Measurements from ENCODE around the gene TNIK. TPM values are rescaled to one million over a fixed set of nuclear protein-coding genes. Genes with fewer than 3 reads are reported as not detected.
A peak's percentile ranks its signal among the peaks of the same experiment; 100 is the strongest.

TNIK gene
- total and polyA plus RNA-seq, 2 experiments from 2014 or later = 14.6 to 34.3 TPM

GRCh38 chr3:171329746-171330145, 130.5 kb downstream of the TNIK start:
- Histone ChIP-seq H3K79me2 (replicated peaks; ENCODE audit: insufficient read depth) (peaks cover 14% of the 10 kb centered on the region), H3F3A (replicated peaks; ENCODE audit: low read depth) (no peaks in the 10 kb centered on the region), H3K4me2 (0 out of 2 replicates have a peak overlapping the region, but pooled peaks have one; percentile 47), H3K4me3 (no peak overlapping the region), H3K9me2 (ENCODE audit: insufficient read depth) (no peaks in the 10 kb centered on the region), H3K36me3 (ENCODE audit: insufficient read depth) (no peaks in the 10 kb centered on the region), H4K20me1 (replicated peaks; ENCODE audit: insufficient read depth) (no peaks in the 10 kb centered on the region), H2AFZ (no peak overlapping the region), H3K4me1 (ENCODE audit: insufficient read depth) (peaks cover 25% of the 10 kb centered on the region), H3K27ac (ENCODE audit: low read depth) (no peak overlapping the region), H3K27me3 (ENCODE audit: insufficient read depth) (no peaks in the 10 kb centered on the region)
- TF ChIP-seq CTCF (conservative IDR thresholded peaks at IDR 0.05; ENCODE audit: low read depth in 2 of 2) (no peak), EZH2 (IDR thresholded peaks at IDR 0.05; ENCODE audit: low read depth, unreplicated experiment) (no peak), JUNB (IDR thresholded peaks at IDR 0.05; ENCODE audit: unreplicated experiment) (no peak), ZNF114 (CRISPR knock-in tag; IDR thresholded peaks at IDR 0.05) (no peak), POLR2AphosphoS5 (IDR thresholded peaks at IDR 0.05; ENCODE audit: low read depth) (no peak), NANOG (IDR thresholded peaks at IDR 0.05; ENCODE audit: borderline replicate concordance) (no peak), CREB1 (CRISPR knock-in tag; IDR thresholded peaks at IDR 0.05; ENCODE audit: low read depth) (no peak), STAT1 (IDR thresholded peaks at IDR 0.05; ENCODE audit: unreplicated experiment) (no peak)
- ATAC-seq (no peak), DNase-seq (ENCODE audit: low spot score) (no peak)
- Mint-ChIP-seq H3K27me3 (ENCODE audit: insufficient read depth, low read depth, poor library complexity) (peaks cover 4% of the 10 kb centered on the region), H3K4me3 (no peak overlapping the region), H3K27ac (no peak overlapping the region), H3K9me3 (0 out of 3 replicates have a peak, but pooled peaks cover 4% of the 10 kb centered on the region), H3K4me1 (peaks cover 41% of the 10 kb centered on the region), H3K36me3 (ENCODE audit: low read depth) (peaks cover 12% of the 10 kb centered on the region; the same call in 2 of the 3 replicates)

GRCh38 chr3:171328419-171329082, 131.7 kb downstream of the TNIK start:
- DNase-seq (ENCODE audit: low spot score) = peak; percentile 76
- peaks cover 12% of the 10 kb centered on the region; the same call in 2 of the 3 replicates for H3K36me3 Mint-ChIP-seq (ENCODE audit: low read depth)
- Histone ChIP-seq H3K4me2 (no peak overlapping the region), H3K4me1 (ENCODE audit: insufficient read depth) (peaks cover 28% of the 10 kb centered on the region), H3K9me2 (ENCODE audit: insufficient read depth) (no peaks in the 10 kb centered on the region), H3K36me3 (ENCODE audit: insufficient read depth) (no peaks in the 10 kb centered on the region), H3K27ac (ENCODE audit: low read depth) (peak overlapping the region; percentile 81; the same call in 1 of the 2 replicates), H2AFZ (no peak overlapping the region), H3F3A (replicated peaks; ENCODE audit: low read depth) (no peaks in the 10 kb centered on the region), H3K79me2 (replicated peaks; ENCODE audit: insufficient read depth) (peaks cover 14% of the 10 kb centered on the region), H3K4me3 (no peak overlapping the region), H4K20me1 (replicated peaks; ENCODE audit: insufficient read depth) (no peaks in the 10 kb centered on the region), H3K27me3 (ENCODE audit: insufficient read depth) (no peaks in the 10 kb centered on the region)
- H3K27me3 Mint-ChIP-seq (ENCODE audit: insufficient read depth, low read depth, poor library complexity) = no peaks in the 10 kb centered on the region
- H3K27ac Mint-ChIP-seq = 0 out of 2 replicates have a peak overlapping the region, but pooled peaks have one; percentile 59
- peak; percentile 73 for ATAC-seq
- H3K4me3 Mint-ChIP-seq = no peak overlapping the region
- peaks cover 39% of the 10 kb centered on the region for H3K4me1 Mint-ChIP-seq
- 0 out of 3 replicates have a peak, but pooled peaks cover 4% of the 10 kb centered on the region for H3K9me3 Mint-ChIP-seq
- TF ChIP-seq ZNF331 (CRISPR knock-in tag; IDR thresholded peaks at IDR 0.05; ENCODE audit: low read depth) = no peak
- TF ChIP-seq CREB1 (CRISPR knock-in tag; IDR thresholded peaks at IDR 0.05; ENCODE audit: low read depth) = no peak
- TF ChIP-seq, protein P1, sequence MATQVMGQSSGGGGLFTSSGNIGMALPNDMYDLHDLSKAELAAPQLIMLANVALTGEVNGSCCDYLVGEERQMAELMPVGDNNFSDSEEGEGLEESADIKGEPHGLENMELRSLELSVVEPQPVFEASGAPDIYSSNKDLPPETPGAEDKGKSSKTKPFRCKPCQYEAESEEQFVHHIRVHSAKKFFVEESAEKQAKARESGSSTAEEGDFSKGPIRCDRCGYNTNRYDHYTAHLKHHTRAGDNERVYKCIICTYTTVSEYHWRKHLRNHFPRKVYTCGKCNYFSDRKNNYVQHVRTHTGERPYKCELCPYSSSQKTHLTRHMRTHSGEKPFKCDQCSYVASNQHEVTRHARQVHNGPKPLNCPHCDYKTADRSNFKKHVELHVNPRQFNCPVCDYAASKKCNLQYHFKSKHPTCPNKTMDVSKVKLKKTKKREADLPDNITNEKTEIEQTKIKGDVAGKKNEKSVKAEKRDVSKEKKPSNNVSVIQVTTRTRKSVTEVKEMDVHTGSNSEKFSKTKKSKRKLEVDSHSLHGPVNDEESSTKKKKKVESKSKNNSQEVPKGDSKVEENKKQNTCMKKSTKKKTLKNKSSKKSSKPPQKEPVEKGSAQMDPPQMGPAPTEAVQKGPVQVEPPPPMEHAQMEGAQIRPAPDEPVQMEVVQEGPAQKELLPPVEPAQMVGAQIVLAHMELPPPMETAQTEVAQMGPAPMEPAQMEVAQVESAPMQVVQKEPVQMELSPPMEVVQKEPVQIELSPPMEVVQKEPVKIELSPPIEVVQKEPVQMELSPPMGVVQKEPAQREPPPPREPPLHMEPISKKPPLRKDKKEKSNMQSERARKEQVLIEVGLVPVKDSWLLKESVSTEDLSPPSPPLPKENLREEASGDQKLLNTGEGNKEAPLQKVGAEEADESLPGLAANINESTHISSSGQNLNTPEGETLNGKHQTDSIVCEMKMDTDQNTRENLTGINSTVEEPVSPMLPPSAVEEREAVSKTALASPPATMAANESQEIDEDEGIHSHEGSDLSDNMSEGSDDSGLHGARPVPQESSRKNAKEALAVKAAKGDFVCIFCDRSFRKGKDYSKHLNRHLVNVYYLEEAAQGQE (IDR thresholded peaks at IDR 0.05; ENCODE audit: unreplicated experiment) = no peak
